GM23338 (cell line): Measurements from ENCODE around the gene ZSCAN5B.

ENCODE experiments used
- CREB1 ChIP-seq: fragments of 250-450 bp; sonication (Bioruptor Pico); IDR thresholded peaks from 2 replicates; pipeline ENCODE4 v1.5.0; 2020; ENCODE audit warnings: low read depth, mild to moderate bottlenecking, moderate library complexity
- CTCF ChIP-seq, 2 experiments: fragments of 200-600 bp in 1 of 2; sonication (generic) in 1 of 2; conservative IDR thresholded peaks; 2 replicates each; pipeline versions ENCODE4 v1.5.1 to v1.6.1; 2016 to 2017; ENCODE audit warnings: antibody characterized with exemption in 2 of 2, low read depth in 2 of 2, mild to moderate bottlenecking in 2 of 2, moderate library complexity in 1 of 2
- EZH2 ChIP-seq: fragments of 200-600 bp; sonication (generic); IDR thresholded peaks from one replicate; pipeline ENCODE4 v1.8.0; 2017; ENCODE audit warnings: antibody characterized with exemption, mild to moderate bottlenecking, low read depth; ENCODE audit not compliant: unreplicated experiment
- EZH2phosphoT487 ChIP-seq: fragments of 200-600 bp; sonication (generic); IDR thresholded peaks from one replicate; pipeline ENCODE4 v1.8.1; 2018; ENCODE audit warnings: antibody characterized with exemption; ENCODE audit not compliant: unreplicated experiment
- JUNB ChIP-seq: IDR thresholded peaks from one replicate; pipeline ENCODE4 v1.6.1; 2016; ENCODE audit warnings: antibody characterized with exemption; ENCODE audit not compliant: unreplicated experiment
- NANOG ChIP-seq: IDR thresholded peaks from 2 replicates; pipeline ENCODE4 v1.6.1; 2016; ENCODE audit warnings: antibody characterized with exemption, borderline replicate concordance
- POLR2AphosphoS5 ChIP-seq: IDR thresholded peaks from 2 replicates; pipeline ENCODE4 v1.6.1; 2016; ENCODE audit warnings: antibody characterized with exemption, low read depth
- REST ChIP-seq: IDR thresholded peaks from one replicate; pipeline ENCODE4 v1.6.1; 2018; ENCODE audit warnings: antibody characterized with exemption; ENCODE audit not compliant: unreplicated experiment
- STAT1 ChIP-seq: IDR thresholded peaks from one replicate; pipeline ENCODE4 v1.6.1; 2016; ENCODE audit warnings: antibody characterized with exemption; ENCODE audit not compliant: unreplicated experiment
- ZNF114 ChIP-seq: fragments of 250-450 bp; sonication (Bioruptor Pico); IDR thresholded peaks from 2 replicates; pipeline ENCODE4 v1.5.0; 2020; ENCODE audit warnings: mild to moderate bottlenecking, moderate library complexity
- ZNF331 ChIP-seq: fragments of 250-450 bp; sonication (Bioruptor Pico); IDR thresholded peaks from 2 replicates; pipeline ENCODE4 v1.5.0; 2020; ENCODE audit warnings: low read depth, mild to moderate bottlenecking, moderate library complexity
- TF ChIP-seq, protein P1 (sequence below): fragments of 250-450 bp; sonication (Bioruptor Pico); IDR thresholded peaks from 2 replicates; pipeline ENCODE4 v1.5.0; 2020; ENCODE audit warnings: mild to moderate bottlenecking, moderate library complexity
- TF ChIP-seq, protein P2 (sequence below): IDR thresholded peaks from 2 replicates; pipeline ENCODE4 v1.6.1; 2016; ENCODE audit warnings: antibody characterized with exemption

GRCh38 chr19:56144831-56145230 lies 52.8 kb downstream of the ZSCAN5B start:
- TF ChIP-seq EZH2phosphoT487: no peak
- TF ChIP-seq CTCF (conservative IDR thresholded peaks at IDR 0.05; ENCODE audit: low read depth in 2 of 2): no peak
- TF ChIP-seq EZH2: no peak
- no peak for TF ChIP-seq POLR2AphosphoS5
- TF ChIP-seq CREB1: no peak
- TF ChIP-seq REST: no peak
- TF ChIP-seq JUNB: no peak
- TF ChIP-seq, protein P1, sequence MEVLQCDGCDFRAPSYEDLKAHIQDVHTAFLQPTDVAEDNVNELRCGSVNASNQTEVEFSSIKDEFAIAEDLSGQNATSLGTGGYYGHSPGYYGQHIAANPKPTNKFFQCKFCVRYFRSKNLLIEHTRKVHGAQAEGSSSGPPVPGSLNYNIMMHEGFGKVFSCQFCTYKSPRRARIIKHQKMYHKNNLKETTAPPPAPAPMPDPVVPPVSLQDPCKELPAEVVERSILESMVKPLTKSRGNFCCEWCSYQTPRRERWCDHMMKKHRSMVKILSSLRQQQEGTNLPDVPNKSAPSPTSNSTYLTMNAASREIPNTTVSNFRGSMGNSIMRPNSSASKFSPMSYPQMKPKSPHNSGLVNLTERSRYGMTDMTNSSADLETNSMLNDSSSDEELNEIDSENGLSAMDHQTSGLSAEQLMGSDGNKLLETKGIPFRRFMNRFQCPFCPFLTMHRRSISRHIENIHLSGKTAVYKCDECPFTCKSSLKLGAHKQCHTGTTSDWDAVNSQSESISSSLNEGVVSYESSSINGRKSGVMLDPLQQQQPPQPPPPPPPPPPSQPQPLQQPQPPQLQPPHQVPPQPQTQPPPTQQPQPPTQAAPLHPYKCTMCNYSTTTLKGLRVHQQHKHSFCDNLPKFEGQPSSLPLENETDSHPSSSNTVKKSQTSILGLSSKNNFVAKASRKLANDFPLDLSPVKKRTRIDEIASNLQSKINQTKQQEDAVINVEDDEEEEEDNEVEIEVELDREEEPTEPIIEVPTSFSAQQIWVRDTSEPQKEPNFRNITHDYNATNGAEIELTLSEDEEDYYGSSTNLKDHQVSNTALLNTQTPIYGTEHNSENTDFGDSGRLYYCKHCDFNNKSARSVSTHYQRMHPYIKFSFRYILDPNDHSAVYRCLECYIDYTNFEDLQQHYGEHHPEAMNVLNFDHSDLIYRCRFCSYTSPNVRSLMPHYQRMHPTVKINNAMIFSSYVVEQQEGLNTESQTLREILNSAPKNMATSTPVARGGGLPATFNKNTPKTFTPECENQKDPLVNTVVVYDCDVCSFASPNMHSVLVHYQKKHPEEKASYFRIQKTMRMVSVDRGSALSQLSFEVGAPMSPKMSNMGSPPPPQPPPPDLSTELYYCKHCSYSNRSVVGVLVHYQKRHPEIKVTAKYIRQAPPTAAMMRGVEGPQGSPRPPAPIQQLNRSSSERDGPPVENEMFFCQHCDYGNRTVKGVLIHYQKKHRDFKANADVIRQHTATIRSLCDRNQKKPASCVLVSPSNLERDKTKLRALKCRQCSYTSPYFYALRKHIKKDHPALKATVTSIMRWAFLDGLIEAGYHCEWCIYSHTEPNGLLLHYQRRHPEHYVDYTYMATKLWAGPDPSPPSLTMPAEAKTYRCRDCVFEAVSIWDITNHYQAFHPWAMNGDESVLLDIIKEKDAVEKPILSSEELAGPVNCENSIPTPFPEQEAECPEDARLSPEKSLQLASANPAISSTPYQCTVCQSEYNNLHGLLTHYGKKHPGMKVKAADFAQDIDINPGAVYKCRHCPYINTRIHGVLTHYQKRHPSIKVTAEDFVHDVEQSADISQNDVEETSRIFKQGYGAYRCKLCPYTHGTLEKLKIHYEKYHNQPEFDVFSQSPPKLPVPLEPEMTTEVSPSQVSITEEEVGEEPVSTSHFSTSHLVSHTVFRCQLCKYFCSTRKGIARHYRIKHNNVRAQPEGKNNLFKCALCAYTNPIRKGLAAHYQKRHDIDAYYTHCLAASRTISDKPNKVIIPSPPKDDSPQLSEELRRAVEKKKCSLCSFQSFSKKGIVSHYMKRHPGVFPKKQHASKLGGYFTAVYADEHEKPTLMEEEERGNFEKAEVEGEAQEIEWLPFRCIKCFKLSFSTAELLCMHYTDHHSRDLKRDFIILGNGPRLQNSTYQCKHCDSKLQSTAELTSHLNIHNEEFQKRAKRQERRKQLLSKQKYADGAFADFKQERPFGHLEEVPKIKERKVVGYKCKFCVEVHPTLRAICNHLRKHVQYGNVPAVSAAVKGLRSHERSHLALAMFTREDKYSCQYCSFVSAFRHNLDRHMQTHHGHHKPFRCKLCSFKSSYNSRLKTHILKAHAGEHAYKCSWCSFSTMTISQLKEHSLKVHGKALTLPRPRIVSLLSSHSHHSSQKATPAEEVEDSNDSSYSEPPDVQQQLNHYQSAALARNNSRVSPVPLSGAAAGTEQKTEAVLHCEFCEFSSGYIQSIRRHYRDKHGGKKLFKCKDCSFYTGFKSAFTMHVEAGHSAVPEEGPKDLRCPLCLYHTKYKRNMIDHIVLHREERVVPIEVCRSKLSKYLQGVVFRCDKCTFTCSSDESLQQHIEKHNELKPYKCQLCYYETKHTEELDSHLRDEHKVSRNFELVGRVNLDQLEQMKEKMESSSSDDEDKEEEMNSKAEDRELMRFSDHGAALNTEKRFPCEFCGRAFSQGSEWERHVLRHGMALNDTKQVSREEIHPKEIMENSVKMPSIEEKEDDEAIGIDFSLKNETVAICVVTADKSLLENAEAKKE (CRISPR knock-in tag): no peak
- TF ChIP-seq NANOG: no peak
- no peak for TF ChIP-seq ZNF331 (CRISPR knock-in tag)
- TF ChIP-seq, protein P2, sequence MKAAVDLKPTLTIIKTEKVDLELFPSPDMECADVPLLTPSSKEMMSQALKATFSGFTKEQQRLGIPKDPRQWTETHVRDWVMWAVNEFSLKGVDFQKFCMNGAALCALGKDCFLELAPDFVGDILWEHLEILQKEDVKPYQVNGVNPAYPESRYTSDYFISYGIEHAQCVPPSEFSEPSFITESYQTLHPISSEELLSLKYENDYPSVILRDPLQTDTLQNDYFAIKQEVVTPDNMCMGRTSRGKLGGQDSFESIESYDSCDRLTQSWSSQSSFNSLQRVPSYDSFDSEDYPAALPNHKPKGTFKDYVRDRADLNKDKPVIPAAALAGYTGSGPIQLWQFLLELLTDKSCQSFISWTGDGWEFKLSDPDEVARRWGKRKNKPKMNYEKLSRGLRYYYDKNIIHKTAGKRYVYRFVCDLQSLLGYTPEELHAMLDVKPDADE: no peak
- no peak for TF ChIP-seq STAT1
- no peak for TF ChIP-seq ZNF114 (CRISPR knock-in tag)
